Measurements from ENCODE around the gene PTTG1IP.

PTTG1IP gene

GRCh38 chr21:44889625-44890337, 16.3 kb upstream of the PTTG1IP start:
- H3K9ac ChIP-seq (ENCODE audit: insufficient read length), result no peak overlapping the region
- no peak overlapping the region for H3K4me3 ChIP-seq
- DNase-seq (ENCODE audit: low read depth, low spot score), result no peak
- H3K27ac ChIP-seq, result no peak overlapping the region
- H3K36me3 ChIP-seq (ENCODE audit: insufficient read depth, low read length), result no peaks in the 10 kb centered on the region
- TF ChIP-seq FOXP2 (optimal IDR thresholded peaks at IDR 0.05; ENCODE audit: control extremely low read depth, extremely low read length, insufficient read depth) (no peak), EZH2 (IDR thresholded peaks at IDR 0.05) (no peak), POLR2AphosphoS5 (IDR thresholded peaks at IDR 0.05; ENCODE audit: borderline replicate concordance, low read depth, low read length) (no peak)
- no peaks in the 10 kb centered on the region for H3K9me3 ChIP-seq (ENCODE audit: low read depth, low read length)

DNA sequence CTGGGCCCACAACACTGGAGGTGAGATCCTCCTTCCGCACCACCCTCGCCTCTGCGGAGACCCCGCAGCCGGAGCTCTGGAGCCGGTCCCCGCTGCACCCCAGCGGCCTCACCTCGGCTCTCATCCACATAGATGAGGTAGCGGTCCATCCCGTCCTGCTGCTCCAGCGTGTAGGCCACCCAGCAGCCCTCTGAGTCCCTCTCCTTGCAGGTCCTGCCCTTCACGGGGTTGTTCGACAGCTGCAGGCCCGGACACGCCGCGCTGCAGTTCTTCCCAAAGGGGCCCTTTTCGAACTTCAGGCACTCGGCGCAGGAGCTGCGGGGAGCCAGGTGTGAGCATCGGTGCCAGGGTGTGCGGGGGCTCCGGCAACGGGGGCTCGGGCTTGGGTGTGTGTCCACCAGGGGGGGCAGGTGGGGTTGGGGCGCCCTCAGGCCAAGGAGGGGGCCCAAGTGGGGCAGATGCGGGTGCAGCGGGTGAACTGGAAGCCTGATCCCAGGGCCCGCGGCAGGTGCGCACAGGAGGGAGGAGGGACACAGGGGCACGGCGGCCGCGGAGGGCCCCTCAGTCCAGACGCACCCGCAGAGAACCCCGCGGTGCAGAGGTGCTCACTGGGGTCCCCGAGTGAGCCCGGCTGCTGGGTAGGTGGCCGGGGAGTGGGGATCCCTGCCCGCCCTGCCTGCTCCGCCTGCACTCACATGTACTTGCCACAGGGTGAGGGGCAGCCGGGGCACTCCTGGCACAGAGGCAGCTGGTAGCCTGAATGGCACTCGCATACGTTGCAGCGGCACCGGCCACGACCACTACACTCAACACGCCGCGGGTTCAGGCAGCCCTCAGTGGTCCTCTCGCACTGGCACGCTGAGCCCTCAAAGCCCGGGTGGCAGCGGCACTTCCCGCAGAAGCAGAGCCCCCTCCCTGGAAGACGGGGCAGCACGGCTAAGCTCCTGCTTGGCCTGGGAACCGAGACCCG, 15.4 kb upstream of the PTTG1IP start:
- Histone ChIP-seq H3K4me3 (no peak overlapping the region), H3K36me3 (ENCODE audit: insufficient read depth, low read length) (no peaks in the 10 kb centered on the region), H3K9ac (ENCODE audit: insufficient read length) (no peak overlapping the region), H3K9me3 (ENCODE audit: low read depth, low read length) (no peaks in the 10 kb centered on the region), H3K27ac (no peak overlapping the region)
- no peak for TF ChIP-seq EZH2 (IDR thresholded peaks at IDR 0.05)
- no peak for TF ChIP-seq POLR2AphosphoS5 (IDR thresholded peaks at IDR 0.05; ENCODE audit: borderline replicate concordance, low read depth, low read length)
- no peak for DNase-seq (ENCODE audit: low read depth, low spot score)

- no peaks in the 10 kb centered on the region for H3K9me3 ChIP-seq (ENCODE audit: low read depth, low read length)
- no peak overlapping the region for H3K27ac ChIP-seq
- no peak overlapping the region for H3K4me3 ChIP-seq
- DNase-seq (ENCODE audit: low read depth, low spot score), result no peak
- TF ChIP-seq FOXP2 (optimal IDR thresholded peaks at IDR 0.05; ENCODE audit: control extremely low read depth, extremely low read length, insufficient read depth), result no peak
- no peak for TF ChIP-seq EZH2 (IDR thresholded peaks at IDR 0.05)
- no peak for TF ChIP-seq POLR2AphosphoS5 (IDR thresholded peaks at IDR 0.05; ENCODE audit: borderline replicate concordance, low read depth, low read length)
- no peaks in the 10 kb centered on the region for H3K36me3 ChIP-seq (ENCODE audit: insufficient read depth, low read length)
- H3K9ac ChIP-seq (ENCODE audit: insufficient read length), result no peak overlapping the region
These were observed 14.5 kb upstream of the PTTG1IP start for GRCh38 chr21:44887807-44888580.

GRCh38 chr21:44887126-44887806, 13.8 kb upstream of the PTTG1IP start:
- no peak for TF ChIP-seq POLR2AphosphoS5 (IDR thresholded peaks at IDR 0.05; ENCODE audit: borderline replicate concordance, low read depth, low read length)
- no peak for TF ChIP-seq EZH2 (IDR thresholded peaks at IDR 0.05)
- no peak for TF ChIP-seq FOXP2 (optimal IDR thresholded peaks at IDR 0.05; ENCODE audit: control extremely low read depth, extremely low read length, insufficient read depth)
- no peak overlapping the region for H3K27ac ChIP-seq

DNA sequence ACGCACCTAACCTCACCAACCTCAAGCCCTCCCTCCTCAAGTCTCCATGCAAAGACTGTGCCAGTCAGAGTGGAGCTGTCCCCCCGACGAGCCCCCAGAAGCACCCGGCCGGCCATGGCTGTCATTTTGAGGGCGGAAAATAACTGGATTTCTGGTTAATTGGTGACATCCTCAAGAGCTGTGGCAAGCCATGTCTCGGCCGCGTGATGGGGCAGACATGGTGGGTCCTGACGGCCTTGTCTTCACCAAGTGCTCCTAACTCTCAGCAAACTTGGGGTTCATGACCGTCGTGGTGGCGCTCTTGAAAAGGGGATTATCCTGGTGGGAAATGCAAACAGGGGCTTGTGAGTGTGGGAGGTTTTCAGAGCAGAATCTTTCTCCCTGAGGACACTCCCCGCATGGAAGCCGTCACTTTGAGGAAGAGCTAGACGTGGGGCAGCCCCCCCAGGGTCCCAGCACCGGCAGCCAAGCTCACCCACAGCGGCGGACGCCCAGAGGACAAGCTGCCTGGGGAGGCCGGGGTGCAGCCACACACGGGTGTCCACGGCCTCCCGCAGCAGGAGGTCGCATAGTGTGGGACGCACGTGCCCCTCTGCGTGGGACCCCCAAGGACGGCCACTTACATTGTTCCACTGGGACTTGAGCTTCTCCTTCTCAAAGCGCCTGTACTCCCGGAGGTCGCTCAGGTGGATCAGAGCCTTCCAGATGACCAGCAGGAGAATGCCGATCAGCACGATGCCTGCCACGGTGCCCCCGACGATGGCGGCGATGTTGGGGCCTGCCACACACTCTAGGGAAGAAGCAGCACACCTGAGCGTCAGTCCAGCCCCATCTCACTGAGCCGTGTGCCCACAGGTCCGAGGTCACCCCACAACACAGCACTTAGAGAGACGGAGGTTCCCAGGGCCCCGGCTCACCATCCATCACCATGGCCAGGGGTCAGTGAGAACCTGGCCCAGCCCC, 12.9 kb upstream of the PTTG1IP start:
- Histone ChIP-seq H3K9ac (ENCODE audit: insufficient read length) (no peak overlapping the region), H3K9me3 (ENCODE audit: low read depth, low read length) (no peaks in the 10 kb centered on the region), H3K4me3 (no peak overlapping the region), H3K27ac (no peak overlapping the region), H3K36me3 (ENCODE audit: insufficient read depth, low read length) (no peaks in the 10 kb centered on the region)
- no peak for TF ChIP-seq EZH2 (IDR thresholded peaks at IDR 0.05)
- TF ChIP-seq POLR2AphosphoS5 (IDR thresholded peaks at IDR 0.05; ENCODE audit: borderline replicate concordance, low read depth, low read length), result no peak
- TF ChIP-seq FOXP2 (optimal IDR thresholded peaks at IDR 0.05; ENCODE audit: control extremely low read depth, extremely low read length, insufficient read depth), result no peak
- DNase-seq (ENCODE audit: low read depth, low spot score), result no peak

More at GRCh38 chr21:44887126-44887806, 13.8 kb upstream of the PTTG1IP start:
- no peak overlapping the region for H3K9ac ChIP-seq (ENCODE audit: insufficient read length)
- no peaks in the 10 kb centered on the region for H3K9me3 ChIP-seq (ENCODE audit: low read depth, low read length)
- H3K4me3 ChIP-seq, result no peak overlapping the region
- no peak for DNase-seq (ENCODE audit: low read depth, low spot score)
- no peaks in the 10 kb centered on the region for H3K36me3 ChIP-seq (ENCODE audit: insufficient read depth, low read length)

GRCh38 chr21:44885615-44886014, 12.1 kb upstream of the PTTG1IP start:
- H3K27ac ChIP-seq, result no peak overlapping the region
- H3K9ac ChIP-seq (ENCODE audit: insufficient read length), result no peak overlapping the region
- TF ChIP-seq FOXP2 (optimal IDR thresholded peaks at IDR 0.05; ENCODE audit: control extremely low read depth, extremely low read length, insufficient read depth) (no peak), EZH2 (IDR thresholded peaks at IDR 0.05) (no peak), POLR2AphosphoS5 (IDR thresholded peaks at IDR 0.05; ENCODE audit: borderline replicate concordance, low read depth, low read length) (no peak)
- no peaks in the 10 kb centered on the region for H3K36me3 ChIP-seq (ENCODE audit: insufficient read depth, low read length)
- DNase-seq (ENCODE audit: low read depth, low spot score), result no peak
- no peak overlapping the region for H3K4me3 ChIP-seq
- H3K9me3 ChIP-seq (ENCODE audit: low read depth, low read length), result no peaks in the 10 kb centered on the region

- Histone ChIP-seq H3K9ac (ENCODE audit: insufficient read length) (no peak overlapping the region), H3K9me3 (ENCODE audit: low read depth, low read length) (no peaks in the 10 kb centered on the region), H3K4me3 (no peak overlapping the region), H3K36me3 (ENCODE audit: insufficient read depth, low read length) (no peaks in the 10 kb centered on the region), H3K27ac (no peak overlapping the region)
- no peak for DNase-seq (ENCODE audit: low read depth, low spot score)
- TF ChIP-seq FOXP2 (optimal IDR thresholded peaks at IDR 0.05; ENCODE audit: control extremely low read depth, extremely low read length, insufficient read depth) (no peak), POLR2AphosphoS5 (IDR thresholded peaks at IDR 0.05; ENCODE audit: borderline replicate concordance, low read depth, low read length) (no peak)
These were observed 10.6 kb upstream of the PTTG1IP start for GRCh38 chr21:44884097-44884496.
